Endodermal cell (in vitro differentiated cells): ENCODE data around the gene TAS2R9. TPM values are rescaled to one million over a fixed set of nuclear protein-coding genes. Genes with fewer than 3 reads are reported as not detected.

Experiments used
- DNase-seq: peaks from one replicate; pipeline ENCODE4 v3.0.0-alpha.2; 2017
- H3K27ac ChIP-seq: 2 replicates; pipeline ENCODE4 v1.5.1; 2013; ENCODE audit warnings: mild to moderate bottlenecking, low read depth, low read length, moderate library complexity
- H3K27me3 ChIP-seq: 2 replicates; pipeline ENCODE4 v1.6.1; 2013; ENCODE audit warnings: mild to moderate bottlenecking, low read length, moderate library complexity; ENCODE audit not compliant: insufficient read depth, control insufficient read depth, poor library complexity, severe bottlenecking
- H3K36me3 ChIP-seq: 2 replicates; pipeline ENCODE4 v1.7.0; 2013; ENCODE audit warnings: mild to moderate bottlenecking, low read length, moderate library complexity; ENCODE audit not compliant: control insufficient read depth, insufficient read depth
- H3K4me1 ChIP-seq: one replicate; pipeline ENCODE4 v1.7.0; 2013; ENCODE audit warnings: low read length; ENCODE audit not compliant: control insufficient read depth, insufficient read depth
- H3K4me3 ChIP-seq: 2 replicates; pipeline ENCODE4 v1.5.1; 2013; ENCODE audit warnings: mild to moderate bottlenecking, low read length, moderate library complexity
- H3K9ac ChIP-seq: 2 replicates; pipeline ENCODE4 v1.6.1; 2013; ENCODE audit warnings: mild to moderate bottlenecking, low read length, moderate library complexity; ENCODE audit not compliant: poor library complexity, severe bottlenecking; ENCODE audit errors: extremely low read depth
- H3K9me3 ChIP-seq: 2 replicates; pipeline ENCODE4 v1.6.1; 2013; ENCODE audit warnings: mild to moderate bottlenecking, low read length, moderate library complexity; ENCODE audit not compliant: control insufficient read depth
- H3K27ac Mint-ChIP-seq: 2 replicates; pipeline ENCODE4 v1.8.0; 2020; ENCODE audit warnings: mixed read lengths
- H3K27me3 Mint-ChIP-seq: 2 replicates; pipeline ENCODE4 v1.8.0; 2021; ENCODE audit warnings: mild to moderate bottlenecking, mixed read lengths; ENCODE audit not compliant: insufficient read depth
- H3K36me3 Mint-ChIP-seq: 2 replicates; pipeline ENCODE4 v1.8.0; 2020; ENCODE audit warnings: low read depth, mixed read lengths
- H3K4me1 Mint-ChIP-seq: 2 replicates; pipeline ENCODE4 v1.8.0; 2020; ENCODE audit warnings: mixed read lengths
- H3K4me3 Mint-ChIP-seq: 2 replicates; pipeline ENCODE4 v1.8.0; 2020; ENCODE audit warnings: mild to moderate bottlenecking, moderate library complexity, mixed read lengths
- H3K9me3 Mint-ChIP-seq: 2 replicates; pipeline ENCODE4 v1.8.0; 2020; ENCODE audit warnings: mild to moderate bottlenecking, mixed read lengths
- WGBS, 2 experiments: methylation state at CpG; one replicate each; pipeline versions ENCODE4 v1.1.5 to v1.1.7; 2013; ENCODE audit warnings: missing lambda C conversion rate in 2 of 2, mixed read lengths in 1 of 2; ENCODE audit not compliant: insufficient coverage in 1 of 2, insufficient read length in 1 of 2; 5-methylcytosine and 5-hydroxymethylcytosine counted together
- long read RNA-seq, 4 experiments: library from polyadenylated mRNA in 2 of 4; library from RNA in 1 of 4; library from capped mRNA in 1 of 4; stranded (forward) in 3 of 4; unstranded in 1 of 4; transcript quantifications; one replicate each; pipeline ENCODE4 v2.0.0, GENCODE V29; 2020 to 2021; ENCODE audit warnings: inconsistent platforms in 1 of 4
- polyA plus RNA-seq, 2 experiments: library from polyadenylated mRNA; stranded (reverse); fragments of 50-300 nt; gene quantifications; one replicate each; pipeline ENCODE4 v1.2.3, GENCODE V29; 2013
- total RNA-seq, 2 donors: library from RNA; stranded (reverse); fragmentation: NEBNext Ultra II Directional in 1 of 2; extraction: Animal tissue kit (Norgen Biotek cat#: 25700) in 1 of 2; gene quantifications; 2 replicates in 1 of 2; 3 replicates in 1 of 2; pipeline ENCODE4 v1.2.1, GENCODE V29; 2021
- TF ChIP-seq, protein P1 (sequence below): fragments of 200-600 bp; sonication (generic); conservative IDR thresholded peaks from 2 replicates; pipeline ENCODE4 v1.5.0; 2021; ENCODE audit warnings: antibody characterized with exemption, mild to moderate bottlenecking

TAS2R9 gene
- total RNA-seq: not detected
- not detected for polyA plus RNA-seq (2013, experiment 1 of 2)
- polyA plus RNA-seq (2013, experiment 2 of 2): not detected
- long read RNA-seq, experiment 1: 0 reads
- long read RNA-seq, experiment 2: 0 reads
- long read RNA-seq, experiment 3: 0 reads
- long read RNA-seq, experiment 4: 0 reads

DNA sequence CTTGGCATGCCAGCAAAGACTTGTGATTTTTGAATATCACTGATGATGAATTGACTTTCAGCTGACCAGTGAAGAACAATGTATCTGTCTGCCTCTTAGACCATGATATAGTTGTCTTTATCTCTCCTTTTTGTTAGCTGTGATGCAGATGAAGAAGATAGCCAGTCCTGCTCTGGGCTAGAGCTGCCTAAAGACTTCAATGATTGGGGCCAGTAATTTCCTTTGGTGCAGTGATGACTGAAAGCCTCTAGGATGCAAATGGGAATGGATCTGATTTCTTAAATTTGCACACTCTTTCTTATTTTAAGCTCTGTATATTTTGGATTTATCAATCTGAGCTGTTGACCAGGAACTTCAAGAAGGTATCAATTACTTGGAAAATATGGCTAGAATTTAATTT, at the start of gene TAS2R9:
Gene TAS2R9 (minus strand): TSS at position 101 of the 400 bp plus-strand sequence. CDS start 93 bp downstream, at position 8.
- no peaks in the 10 kb centered on the region for H3K36me3 Mint-ChIP-seq

GRCh38 chr12:10855807-10856206, 45.8 kb upstream of the TAS2R9 start:
- no peak overlapping the region for H3K9ac ChIP-seq
- peak overlapping the region; percentile 26 for H3K4me3 ChIP-seq
- H3K27me3 ChIP-seq: no peaks in the 10 kb centered on the region
- H3K36me3 ChIP-seq: no peaks in the 10 kb centered on the region
- H3K27ac ChIP-seq: no peak overlapping the region
- Mint-ChIP-seq H3K9me3 (peaks cover 45% of the 10 kb centered on the region), H3K27ac (no peak overlapping the region), H3K4me3 (no peak overlapping the region), H3K36me3 (peaks cover 44% of the 10 kb centered on the region), H3K4me1 (peaks cover 9% of the 10 kb centered on the region), H3K27me3 (no peaks in the 10 kb centered on the region)
- DNase-seq: no peak
- peaks cover 32% of the 10 kb centered on the region for H3K9me3 ChIP-seq
- TF ChIP-seq, protein P1, sequence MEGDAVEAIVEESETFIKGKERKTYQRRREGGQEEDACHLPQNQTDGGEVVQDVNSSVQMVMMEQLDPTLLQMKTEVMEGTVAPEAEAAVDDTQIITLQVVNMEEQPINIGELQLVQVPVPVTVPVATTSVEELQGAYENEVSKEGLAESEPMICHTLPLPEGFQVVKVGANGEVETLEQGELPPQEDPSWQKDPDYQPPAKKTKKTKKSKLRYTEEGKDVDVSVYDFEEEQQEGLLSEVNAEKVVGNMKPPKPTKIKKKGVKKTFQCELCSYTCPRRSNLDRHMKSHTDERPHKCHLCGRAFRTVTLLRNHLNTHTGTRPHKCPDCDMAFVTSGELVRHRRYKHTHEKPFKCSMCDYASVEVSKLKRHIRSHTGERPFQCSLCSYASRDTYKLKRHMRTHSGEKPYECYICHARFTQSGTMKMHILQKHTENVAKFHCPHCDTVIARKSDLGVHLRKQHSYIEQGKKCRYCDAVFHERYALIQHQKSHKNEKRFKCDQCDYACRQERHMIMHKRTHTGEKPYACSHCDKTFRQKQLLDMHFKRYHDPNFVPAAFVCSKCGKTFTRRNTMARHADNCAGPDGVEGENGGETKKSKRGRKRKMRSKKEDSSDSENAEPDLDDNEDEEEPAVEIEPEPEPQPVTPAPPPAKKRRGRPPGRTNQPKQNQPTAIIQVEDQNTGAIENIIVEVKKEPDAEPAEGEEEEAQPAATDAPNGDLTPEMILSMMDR: no peak
- H3K4me1 ChIP-seq: peaks cover 8% of the 10 kb centered on the region
- WGBS, 2 experiments: 96 to 100% methylated on average over 2 of the region's 2 CpGs

More for the DNA sequence above, at the start of gene TAS2R9:
- Mint-ChIP-seq H3K4me1 (peaks cover 19% of the 10 kb centered on the region), H3K27me3 (no peaks in the 10 kb centered on the region), H3K9me3 (no peaks in the 10 kb centered on the region), H3K27ac (no peak within 1 kb of the TSS), H3K4me3 (no peak within 1 kb of the TSS)
- no peak within 1 kb of the TSS for H3K9ac ChIP-seq
- H3K9me3 ChIP-seq: no peaks in the 10 kb centered on the region
- H3K27me3 ChIP-seq: no peaks in the 10 kb centered on the region
- H3K4me3 ChIP-seq: peak within 1 kb of the TSS; percentile 42
- H3K27ac ChIP-seq: peak within 1 kb of the TSS; percentile 20
- DNase-seq: no peak
- peaks cover 18% of the 10 kb centered on the region for H3K4me1 ChIP-seq
- no peaks in the 10 kb centered on the region for H3K36me3 ChIP-seq
- TF ChIP-seq, protein P1: peak; percentile 38

DNA sequence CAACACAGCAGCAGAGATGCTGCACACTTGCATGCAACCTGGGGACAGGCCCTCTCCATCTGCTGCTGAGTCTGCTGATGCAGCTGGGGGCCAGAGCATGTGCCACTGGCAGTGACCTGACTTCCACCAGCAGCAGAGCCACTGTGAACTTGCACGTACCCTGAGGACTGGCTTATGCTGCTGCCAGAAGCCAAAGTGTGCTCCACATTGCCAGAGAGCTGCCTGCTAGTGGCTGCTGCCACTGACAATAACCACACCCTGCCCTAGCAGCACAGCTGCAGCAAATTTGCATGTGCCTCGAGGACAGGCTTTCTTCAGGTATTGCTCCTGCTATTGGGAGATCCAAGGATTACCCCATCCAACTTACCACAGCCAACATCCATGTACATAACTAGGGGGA, 43.8 kb upstream of the TAS2R9 start:
- H3K9me3 Mint-ChIP-seq: peaks cover 43% of the 10 kb centered on the region
- H3K36me3 ChIP-seq: no peaks in the 10 kb centered on the region
- H3K4me3 ChIP-seq: no peak overlapping the region
- 94% methylated on average over 2 of the region's 2 CpGs; no CpG with 5 or more reads in 1 of the 2 experiments for WGBS, 2 experiments
- peaks cover 41% of the 10 kb centered on the region for H3K36me3 Mint-ChIP-seq
- H3K27ac ChIP-seq: no peak overlapping the region
- peaks cover 8% of the 10 kb centered on the region for H3K4me1 ChIP-seq
- H3K9me3 ChIP-seq: peaks cover 32% of the 10 kb centered on the region
- H3K9ac ChIP-seq: no peak overlapping the region
- no peak overlapping the region for H3K4me3 Mint-ChIP-seq
- H3K4me1 Mint-ChIP-seq: peaks cover 9% of the 10 kb centered on the region
- H3K27me3 Mint-ChIP-seq: no peaks in the 10 kb centered on the region
- no peaks in the 10 kb centered on the region for H3K27me3 ChIP-seq
- no peak overlapping the region for H3K27ac Mint-ChIP-seq
- DNase-seq: no peak
- TF ChIP-seq, protein P1: peak; percentile 17
